SIG-M5 treated with dmso at 0.1 percent for 504 hours (cell line): ENCODE results near the gene DVL1.
"Not testable (repeated sequence)": the region's sequence is repeated elsewhere in the genome, so short reads cannot be mapped to it uniquely, and the experiment has no call there.

Experiments used
- DNase-seq: peaks from one replicate; lab custom pipeline; 2025; ENCODE audit not compliant: unreplicated experiment; lab: John Stamatoyannopoulos, UW

DVL1 gene

DNA sequence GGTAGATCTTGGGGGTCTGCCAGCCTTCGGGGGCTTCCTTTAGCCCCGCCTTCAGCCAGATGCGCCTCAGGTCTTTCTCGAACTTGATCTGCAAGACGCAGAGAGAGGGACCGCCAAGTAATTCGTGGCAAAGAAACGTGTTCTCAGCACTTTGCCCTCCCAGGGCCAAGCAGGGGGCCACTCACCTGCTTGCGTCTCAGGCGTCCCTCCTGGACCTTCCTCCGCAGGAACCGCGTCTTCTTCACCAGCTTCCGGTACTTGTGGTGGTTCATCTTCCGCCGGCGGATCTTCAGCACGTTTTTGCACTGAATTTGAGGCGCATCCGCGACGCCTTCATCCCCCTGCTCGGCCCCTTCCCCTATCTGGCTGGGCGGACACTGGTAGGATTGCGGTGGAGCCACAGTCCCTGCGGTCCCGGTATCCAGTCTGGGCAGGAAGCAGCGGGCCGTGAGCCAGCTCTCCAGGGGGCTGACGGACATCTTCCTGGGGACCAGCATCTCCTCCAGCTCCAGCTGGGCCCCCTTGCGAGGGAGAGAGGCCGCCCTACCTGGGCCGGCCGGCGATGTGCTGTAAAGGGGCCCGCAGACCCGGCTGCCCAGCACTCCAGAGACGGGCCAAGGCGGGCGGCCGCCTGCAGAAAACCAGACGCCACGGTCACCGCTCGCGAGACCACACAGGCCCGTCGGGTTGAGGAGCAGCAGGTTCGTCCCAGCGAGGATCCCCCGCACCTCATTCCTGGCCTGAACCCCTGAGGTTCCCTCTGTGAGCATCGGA, 24.8 kb upstream of the DVL1 start:
- no peak for DNase-seq

DNA sequence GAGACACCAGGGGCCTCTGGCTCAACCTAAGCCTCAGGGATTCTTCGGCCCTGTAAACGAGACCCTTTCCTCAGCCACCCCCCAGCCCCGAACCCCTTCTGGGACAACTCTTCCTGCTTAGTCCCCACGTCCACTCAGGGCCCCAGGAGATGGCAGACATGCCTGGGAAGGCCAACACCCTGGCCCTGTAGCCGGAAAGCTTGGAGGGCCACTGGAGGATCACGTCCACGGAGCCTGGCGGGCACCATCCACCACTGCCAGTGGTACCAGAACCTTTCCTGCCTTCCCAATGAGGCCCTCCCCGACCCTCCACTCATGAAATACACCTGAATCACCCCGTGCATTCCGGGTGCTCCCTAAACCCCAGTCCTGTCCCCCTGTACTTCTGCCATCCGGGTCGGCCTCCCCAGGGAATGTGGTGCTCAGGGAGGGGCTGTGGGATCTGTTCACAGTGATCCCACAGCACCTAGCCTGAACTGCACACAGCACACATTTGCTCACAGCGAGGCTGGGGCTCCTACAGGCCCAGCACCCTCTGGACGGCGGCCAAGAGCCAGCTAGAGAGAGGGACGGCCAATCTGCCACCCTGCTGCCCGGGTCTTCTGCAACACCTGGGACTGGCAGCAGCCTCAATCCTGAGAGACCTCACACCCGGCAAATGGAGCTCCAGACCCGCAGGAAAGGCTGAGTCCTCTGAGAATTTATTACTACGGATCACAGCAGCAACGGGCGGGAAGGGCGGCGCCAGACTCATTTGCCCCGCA, 24.0 kb upstream of the DVL1 start:
- no peak for DNase-seq

GRCh38 chr1:1371746-1372711, 22.8 kb upstream of the DVL1 start:
- peak; percentile 33 for DNase-seq

DNA sequence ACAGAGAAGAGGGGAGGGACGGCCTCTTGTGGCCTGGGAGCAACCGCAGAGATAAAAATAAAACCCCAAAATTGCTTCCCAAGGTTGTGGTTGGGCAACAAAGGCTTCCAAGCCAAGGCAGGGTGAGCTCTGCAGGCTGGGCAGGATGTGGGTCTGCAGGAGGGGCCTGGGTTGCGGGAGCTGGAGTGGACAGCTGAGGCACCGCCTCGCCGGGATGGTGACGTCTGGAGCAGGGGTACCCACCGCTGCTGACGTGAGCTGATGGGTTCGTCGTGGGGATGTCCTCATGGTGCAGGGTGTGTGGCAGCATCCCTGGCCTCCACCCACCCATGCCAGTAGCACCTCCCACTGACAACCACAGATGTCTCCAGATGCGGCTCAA, 22.1 kb upstream of the DVL1 start:
- peak; percentile 80 for DNase-seq

DNA sequence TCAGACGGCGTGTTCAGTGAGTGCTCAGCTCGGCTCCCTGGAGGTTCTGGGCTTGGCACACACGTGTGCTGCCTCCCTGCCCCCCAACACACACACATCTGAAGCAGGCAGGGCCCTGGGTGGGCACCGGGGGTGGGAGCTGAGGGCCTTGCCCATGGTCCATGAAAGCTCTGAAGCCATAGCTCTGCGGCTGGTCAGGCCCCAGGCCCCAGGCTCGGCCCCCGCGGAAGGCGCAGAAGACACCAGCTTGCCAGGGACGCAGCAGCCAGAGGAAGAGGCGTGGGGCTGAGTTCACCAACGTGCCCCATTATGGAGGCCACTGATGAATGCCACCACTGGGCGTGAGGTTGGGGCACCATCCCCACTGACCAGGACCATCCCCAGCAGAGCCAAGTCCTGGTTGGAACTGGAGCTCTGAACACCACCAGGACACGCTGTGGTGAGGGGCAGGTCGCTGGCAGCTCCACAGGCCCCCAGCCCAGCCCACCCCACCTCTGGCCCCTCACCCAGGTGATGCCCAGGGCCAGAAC, 21.6 kb upstream of the DVL1 start:
- no peak for DNase-seq

- DNase-seq: not testable (repeated sequence)
Measured at GRCh38 chr1:1370094-1370493, 20.9 kb upstream of the DVL1 start.

GRCh38 chr1:1367315-1367714, 18.1 kb upstream of the DVL1 start:
- no peak for DNase-seq

GRCh38 chr1:1366699-1367066, 17.5 kb upstream of the DVL1 start:
- no peak for DNase-seq

GRCh38 chr1:1365875-1366698, 16.9 kb upstream of the DVL1 start:
- no peak for DNase-seq

- no peak for DNase-seq
Measured at GRCh38 chr1:1364266-1364665, 15.0 kb upstream of the DVL1 start.

DNA sequence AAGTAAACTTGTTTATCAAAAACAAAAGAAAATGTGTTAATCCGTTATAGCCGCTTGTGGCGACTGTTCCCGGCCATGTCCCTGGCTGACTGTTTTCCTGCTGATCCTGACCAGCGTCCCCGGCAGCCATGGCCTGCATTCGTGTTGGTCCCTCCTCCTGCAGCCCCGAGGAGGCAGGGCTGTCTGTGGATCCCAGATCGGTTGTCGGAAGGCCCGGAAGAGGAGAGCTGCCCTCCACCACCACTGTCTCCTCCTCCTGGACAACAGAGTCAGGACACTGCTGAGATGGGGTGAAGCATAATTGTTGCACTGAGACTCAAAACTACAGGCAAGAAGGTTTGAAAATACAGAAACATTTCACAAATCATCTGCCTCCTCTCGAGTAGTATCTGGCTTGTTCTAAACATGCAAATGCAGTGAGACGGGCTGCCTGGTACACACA, 12.8 kb upstream of the DVL1 start:
- no peak for DNase-seq

DNA sequence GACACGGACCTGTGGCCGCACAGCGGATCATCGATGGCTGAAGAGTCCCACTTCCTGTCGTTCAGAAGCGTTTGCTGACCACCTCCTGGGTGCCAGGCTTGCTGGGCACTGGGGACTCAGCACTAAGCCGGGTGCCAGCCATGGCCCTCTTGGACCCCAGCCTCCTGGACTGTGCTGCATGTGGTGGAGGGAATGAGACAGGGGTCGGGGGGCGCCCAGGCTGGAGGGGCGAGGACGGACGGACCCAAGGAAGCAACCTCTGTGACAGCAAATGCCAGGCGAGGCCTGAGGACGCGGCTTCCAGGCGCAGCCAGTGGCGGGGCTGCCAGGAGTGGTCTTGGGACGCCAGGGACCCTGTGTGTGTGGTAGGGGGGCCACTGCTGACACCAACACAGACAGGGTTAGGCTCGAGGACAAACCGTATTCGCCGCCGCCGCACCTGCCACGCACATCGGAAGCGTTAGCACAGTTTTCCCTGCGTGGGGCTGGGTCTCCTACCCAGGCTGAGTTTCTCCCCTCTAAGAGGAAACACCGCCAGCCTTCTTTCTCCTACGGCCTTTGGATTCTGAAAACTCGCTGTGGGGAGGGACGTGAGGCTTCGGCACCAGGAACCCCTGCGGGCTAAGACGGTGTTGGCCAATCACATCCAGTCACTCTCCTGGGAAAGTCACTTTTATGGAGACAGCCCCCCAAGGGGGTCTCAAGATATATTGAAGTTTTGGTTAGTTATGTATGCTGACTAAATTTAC, 12.2 kb upstream of the DVL1 start:
- no peak for DNase-seq

DNA sequence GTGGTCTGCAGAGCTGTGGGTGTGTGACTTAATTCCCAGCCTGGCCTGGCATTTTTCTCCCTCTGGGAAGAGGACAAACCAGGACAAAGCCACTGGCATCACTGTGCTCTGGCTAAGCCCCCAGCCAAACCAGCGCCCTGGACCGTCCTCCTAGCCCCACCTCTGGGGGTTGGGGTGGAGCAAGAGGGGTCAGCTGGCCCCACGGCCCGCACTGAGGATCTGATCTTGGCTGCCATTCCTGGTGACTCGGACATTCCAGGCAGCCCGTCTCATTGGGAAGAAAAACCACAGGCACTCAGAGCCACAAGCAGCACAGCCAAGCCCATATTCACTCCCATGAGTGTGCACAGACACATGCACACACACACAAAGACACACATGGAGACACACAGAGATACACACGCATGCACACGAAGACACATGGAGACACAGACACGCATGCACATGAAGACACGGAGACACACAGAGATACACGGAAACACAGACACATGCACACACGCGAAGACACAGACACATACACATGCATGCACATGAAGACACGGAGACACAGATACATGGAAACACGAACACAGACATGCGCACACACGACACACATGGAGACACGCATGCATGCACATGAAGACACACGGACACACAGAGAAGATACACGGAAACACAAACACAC, 11.4 kb upstream of the DVL1 start:
- DNase-seq: no peak

DNA sequence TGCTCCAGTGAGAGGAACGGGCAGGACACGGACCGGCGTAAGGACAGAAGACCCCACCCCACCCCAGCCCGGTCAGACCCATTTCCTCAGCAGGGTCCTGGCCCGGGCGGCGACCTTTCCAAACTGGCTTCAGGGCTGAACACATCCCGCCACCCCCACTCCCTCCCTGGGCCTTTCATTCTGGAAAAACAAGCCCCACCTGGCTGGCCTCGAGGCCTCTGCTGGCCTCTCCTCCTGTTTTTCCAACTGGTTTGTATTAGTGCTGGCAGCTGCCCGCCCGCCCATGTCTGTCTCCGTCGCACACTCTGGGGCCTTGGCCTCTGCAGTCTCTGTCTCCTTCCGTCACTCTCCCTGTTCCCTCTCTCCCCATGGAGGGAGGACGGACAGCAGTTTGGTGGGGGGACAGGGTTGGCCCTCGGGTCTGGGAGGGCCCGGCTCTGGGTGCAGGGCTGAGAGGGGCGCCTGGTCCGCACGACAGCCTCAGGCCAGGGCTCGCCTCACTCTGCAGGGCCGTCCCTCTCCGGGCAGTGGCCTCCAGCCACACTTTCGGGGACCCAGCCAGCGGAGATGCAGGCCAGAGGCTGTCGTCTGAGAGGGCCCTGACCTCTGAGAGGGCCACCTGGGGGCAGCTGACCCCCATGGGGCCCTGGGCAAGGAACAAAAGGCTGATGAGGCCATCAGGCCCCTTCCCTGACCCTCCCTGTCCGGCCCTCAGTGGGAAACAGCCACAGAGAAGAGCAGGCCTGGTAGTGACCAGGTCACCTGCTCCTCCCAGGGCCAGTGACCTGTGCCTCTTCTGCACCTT, 10.6 kb upstream of the DVL1 start:
- no peak for DNase-seq

DNA sequence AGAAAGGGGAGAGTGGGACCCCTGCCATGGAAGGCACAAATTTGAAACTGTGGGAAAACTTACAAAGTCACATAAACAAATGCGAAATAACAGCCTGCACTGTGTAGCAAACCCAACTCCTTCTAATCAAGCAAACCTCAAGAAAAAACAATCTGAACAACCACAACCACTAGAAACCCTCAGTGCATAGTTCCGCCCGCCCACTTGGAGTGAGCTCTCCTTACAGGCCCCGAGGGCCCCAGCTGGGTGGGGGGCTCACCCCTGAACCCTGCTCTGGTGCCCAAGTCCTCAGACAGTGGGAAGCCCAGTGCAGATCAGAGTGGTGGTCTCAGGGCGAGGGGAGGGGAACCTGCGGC, 10.1 kb upstream of the DVL1 start:
- DNase-seq: no peak

DNA sequence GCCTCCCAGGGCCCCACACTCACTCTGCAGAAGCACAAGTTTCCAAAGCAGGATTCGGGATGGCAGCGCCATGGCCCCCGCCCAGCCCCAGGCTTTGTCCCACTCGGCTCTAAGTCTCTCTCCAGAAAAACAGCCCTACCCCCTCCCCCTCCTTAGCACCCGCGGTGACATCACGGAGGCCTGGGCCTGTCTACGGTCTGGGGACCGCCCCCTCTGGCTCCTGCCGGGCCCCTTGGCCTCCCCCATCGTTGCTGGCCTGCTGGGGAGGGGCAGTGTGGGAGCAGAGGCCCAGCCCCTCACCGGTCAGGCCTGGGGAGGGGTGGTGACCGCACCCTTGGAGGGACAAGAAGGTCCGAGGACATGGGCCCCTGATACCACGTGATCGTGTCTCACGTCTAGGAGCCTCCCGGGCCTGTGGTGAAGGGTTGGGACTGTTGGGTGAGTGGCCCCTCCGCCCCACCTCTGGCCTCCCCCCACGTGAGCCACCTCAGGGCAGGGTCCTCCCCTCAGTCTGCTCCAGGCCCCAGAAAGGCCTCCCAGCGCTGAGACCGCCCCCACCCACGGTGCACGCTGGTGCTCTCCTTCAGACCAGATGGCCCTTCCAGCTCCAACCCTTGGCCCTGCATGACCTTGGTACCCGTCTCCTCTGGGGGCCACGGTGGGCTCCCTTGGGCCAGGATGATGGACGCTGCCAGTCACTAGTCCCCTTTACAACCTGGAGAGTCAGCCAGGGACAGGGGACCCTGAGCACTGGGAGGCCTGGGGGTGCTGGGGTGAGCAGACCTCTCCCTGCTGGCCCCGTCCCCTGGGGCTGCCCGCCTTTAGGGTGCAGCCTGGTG, 9.4 kb upstream of the DVL1 start, which contains the start of gene MXRA8:
Gene MXRA8 (minus strand): TSS at position 123 of the 839 bp plus-strand sequence. CDS start 51 bp downstream, at position 72.
- DNase-seq: no peak

GRCh38 chr1:1357871-1358432, 8.7 kb upstream of the DVL1 start:
- DNase-seq: no peak
